SK-N-SH treated with all-trans-retinoic acid at 6 μM for 48 hours (cell line): ENCODE data around the gene FPR1.

Source experiments
- ATAC-seq: fragments of 200-7000 bp; cut with Tn5 transposase; 3 replicates; pipeline ENCODE4 v1.9.1; 2020; ENCODE audit warnings: mild to moderate bottlenecking, moderate library complexity
- ARNTL ChIP-seq: fragments of 450-650 bp; formaldehyde crosslinking; IDR thresholded peaks from 2 replicates; pipeline ENCODE4 v1.5.0; 2020; ENCODE audit warnings: low read depth, mild to moderate bottlenecking, moderate library complexity, borderline replicate concordance
- BACH2 ChIP-seq: fragments of 250-450 bp; sonication (Bioruptor Pico); IDR thresholded peaks from 2 replicates; pipeline ENCODE4 v1.9.0; 2021; ENCODE audit warnings: mild to moderate bottlenecking, borderline replicate concordance
- CSDC2 ChIP-seq: fragments of 250-450 bp; sonication (Bioruptor Pico); IDR thresholded peaks from 2 replicates; pipeline ENCODE4 v1.5.0; 2020; ENCODE audit warnings: mild to moderate bottlenecking, moderate library complexity
- GLIS3 ChIP-seq: fragments of 250-450 bp; sonication (Bioruptor Pico); IDR thresholded peaks from 2 replicates; pipeline ENCODE4 v1.5.0; 2020; ENCODE audit warnings: mild to moderate bottlenecking, moderate library complexity
- ISL1 ChIP-seq: fragments of 250-450 bp; sonication (Bioruptor Pico); IDR thresholded peaks from 2 replicates; pipeline ENCODE4 v2.1.2; 2022; ENCODE audit warnings: mild to moderate bottlenecking, moderate library complexity
- OSR1 ChIP-seq: fragments of 250-450 bp; sonication (Bioruptor Pico); IDR thresholded peaks from 2 replicates; pipeline ENCODE4 v1.8.0; 2022; ENCODE audit warnings: moderate library complexity, mild to moderate bottlenecking, inconsistent platforms
- PATZ1 ChIP-seq: fragments of 250-450 bp; sonication (Bioruptor Pico); IDR thresholded peaks from 2 replicates; pipeline ENCODE4 v1.8.0; 2020; ENCODE audit warnings: mild to moderate bottlenecking, moderate library complexity, borderline replicate concordance
- PPARA ChIP-seq: fragments of 250-450 bp; sonication (Bioruptor Pico); IDR thresholded peaks from 2 replicates; pipeline ENCODE4 v1.5.0; 2020; ENCODE audit warnings: mild to moderate bottlenecking, borderline replicate concordance
- RARB ChIP-seq: fragments of 250-450 bp; sonication (Bioruptor Pico); IDR thresholded peaks from 2 replicates; pipeline ENCODE4 v1.8.0; 2021; ENCODE audit warnings: mild to moderate bottlenecking, moderate library complexity
- SNAI2 ChIP-seq: fragments of 250-450 bp; sonication (Bioruptor Pico); IDR thresholded peaks from 2 replicates; pipeline ENCODE4 v1.5.0; 2020; ENCODE audit warnings: mild to moderate bottlenecking, moderate library complexity
- TCF4 ChIP-seq: fragments of 250-450 bp; sonication (Bioruptor Pico); IDR thresholded peaks from 2 replicates; pipeline ENCODE4 v1.8.0; 2021; ENCODE audit warnings: mild to moderate bottlenecking, moderate library complexity, borderline replicate concordance
- TOX ChIP-seq: fragments of 250-450 bp; sonication (Bioruptor Pico); IDR thresholded peaks from 2 replicates; pipeline ENCODE4 v1.8.0; 2021; ENCODE audit warnings: mild to moderate bottlenecking, moderate library complexity, borderline replicate concordance
- ZC3H10 ChIP-seq: fragments of 250-450 bp; sonication (Bioruptor Pico); IDR thresholded peaks from 2 replicates; pipeline ENCODE4 v1.5.1; 2021; ENCODE audit warnings: mild to moderate bottlenecking, moderate library complexity
- ZFP3 ChIP-seq: fragments of 250-450 bp; sonication (Bioruptor Pico); IDR thresholded peaks from 2 replicates; pipeline ENCODE4 v1.5.0; 2020; ENCODE audit warnings: mild to moderate bottlenecking, moderate library complexity
- ZFP30 ChIP-seq: fragments of 450-650 bp; formaldehyde crosslinking; IDR thresholded peaks from 2 replicates; pipeline ENCODE4 v1.5.0; 2022; ENCODE audit warnings: mild to moderate bottlenecking, moderate library complexity
- ZNF565 ChIP-seq: fragments of 450-650 bp; formaldehyde crosslinking; conservative IDR thresholded peaks from 2 replicates; pipeline ENCODE4 v1.5.0; 2020; ENCODE audit warnings: low read depth, mild to moderate bottlenecking, moderate library complexity
- ZNF70 ChIP-seq: fragments of 450-650 bp; formaldehyde crosslinking; IDR thresholded peaks from 2 replicates; pipeline ENCODE4 v1.5.0; 2020; ENCODE audit warnings: mild to moderate bottlenecking, moderate library complexity
- ZNF8 ChIP-seq: fragments of 450-650 bp; formaldehyde crosslinking; IDR thresholded peaks from 2 replicates; pipeline ENCODE4 v1.5.0; 2020; ENCODE audit warnings: mild to moderate bottlenecking, moderate library complexity
- TF ChIP-seq, protein P1 (sequence below): fragments of 250-450 bp; sonication (Bioruptor Pico); IDR thresholded peaks from 2 replicates; pipeline ENCODE4 v1.5.1; 2021; ENCODE audit warnings: mild to moderate bottlenecking, moderate library complexity
- TF ChIP-seq, protein P2 (sequence below): fragments of 250-450 bp; sonication (Bioruptor Pico); IDR thresholded peaks from 2 replicates; pipeline ENCODE4 v1.5.1; 2020; ENCODE audit warnings: low read depth, mild to moderate bottlenecking, moderate library complexity
- TF ChIP-seq, protein P3 (sequence below): fragments of 250-450 bp; sonication (Bioruptor Pico); IDR thresholded peaks from 2 replicates; pipeline ENCODE4 v1.8.0; 2021; ENCODE audit warnings: low read depth, mild to moderate bottlenecking, moderate library complexity, borderline replicate concordance
- TF ChIP-seq, protein P4 (sequence below): fragments of 250-450 bp; sonication (Bioruptor Pico); IDR thresholded peaks from 2 replicates; pipeline ENCODE4 v1.5.0; 2020; ENCODE audit warnings: mild to moderate bottlenecking, moderate library complexity

Gene FPR1

GRCh38 chr19:51715850-51716249 lies 35.8 kb downstream of the FPR1 start:
- TF ChIP-seq, protein P1, sequence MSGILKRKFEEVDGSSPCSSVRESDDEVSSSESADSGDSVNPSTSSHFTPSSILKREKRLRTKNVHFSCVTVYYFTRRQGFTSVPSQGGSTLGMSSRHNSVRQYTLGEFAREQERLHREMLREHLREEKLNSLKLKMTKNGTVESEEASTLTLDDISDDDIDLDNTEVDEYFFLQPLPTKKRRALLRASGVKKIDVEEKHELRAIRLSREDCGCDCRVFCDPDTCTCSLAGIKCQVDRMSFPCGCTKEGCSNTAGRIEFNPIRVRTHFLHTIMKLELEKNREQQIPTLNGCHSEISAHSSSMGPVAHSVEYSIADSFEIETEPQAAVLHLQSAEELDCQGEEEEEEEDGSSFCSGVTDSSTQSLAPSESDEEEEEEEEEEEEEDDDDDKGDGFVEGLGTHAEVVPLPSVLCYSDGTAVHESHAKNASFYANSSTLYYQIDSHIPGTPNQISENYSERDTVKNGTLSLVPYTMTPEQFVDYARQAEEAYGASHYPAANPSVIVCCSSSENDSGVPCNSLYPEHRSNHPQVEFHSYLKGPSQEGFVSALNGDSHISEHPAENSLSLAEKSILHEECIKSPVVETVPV (CRISPR knock-in tag), result no peak
- TF ChIP-seq OSR1 (CRISPR knock-in tag) (no peak), TOX (CRISPR knock-in tag) (no peak), ZNF8 (CRISPR knock-in tag) (no peak), TCF4 (CRISPR knock-in tag) (no peak), PPARA (CRISPR knock-in tag) (no peak), ISL1 (CRISPR knock-in tag) (no peak), PATZ1 (no peak), ZNF565 (CRISPR knock-in tag) (no peak), SNAI2 (CRISPR knock-in tag) (no peak), ARNTL (CRISPR knock-in tag) (no peak), ZC3H10 (no peak), RARB (no peak), CSDC2 (CRISPR knock-in tag) (no peak), GLIS3 (CRISPR knock-in tag) (no peak), ZFP3 (CRISPR knock-in tag) (no peak), BACH2 (no peak), ZNF70 (CRISPR knock-in tag) (no peak)
- TF ChIP-seq, protein P2, sequence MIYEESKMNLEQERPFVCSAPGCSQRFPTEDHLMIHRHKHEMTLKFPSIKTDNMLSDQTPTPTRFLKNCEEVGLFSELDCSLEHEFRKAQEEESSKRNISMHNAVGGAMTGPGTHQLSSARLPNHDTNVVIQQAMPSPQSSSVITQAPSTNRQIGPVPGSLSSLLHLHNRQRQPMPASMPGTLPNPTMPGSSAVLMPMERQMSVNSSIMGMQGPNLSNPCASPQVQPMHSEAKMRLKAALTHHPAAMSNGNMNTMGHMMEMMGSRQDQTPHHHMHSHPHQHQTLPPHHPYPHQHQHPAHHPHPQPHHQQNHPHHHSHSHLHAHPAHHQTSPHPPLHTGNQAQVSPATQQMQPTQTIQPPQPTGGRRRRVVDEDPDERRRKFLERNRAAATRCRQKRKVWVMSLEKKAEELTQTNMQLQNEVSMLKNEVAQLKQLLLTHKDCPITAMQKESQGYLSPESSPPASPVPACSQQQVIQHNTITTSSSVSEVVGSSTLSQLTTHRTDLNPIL (CRISPR knock-in tag), result no peak
- no peak for ATAC-seq

GRCh38 chr19:51714848-51715247 lies 36.8 kb downstream of the FPR1 start:
- TF ChIP-seq ISL1 (CRISPR knock-in tag) (no peak), ZFP30 (no peak), TCF4 (CRISPR knock-in tag) (no peak), CSDC2 (CRISPR knock-in tag) (no peak), ZNF8 (CRISPR knock-in tag) (no peak)
- TF ChIP-seq, protein P2 (CRISPR knock-in tag), result no peak
- TF ChIP-seq, protein P3, sequence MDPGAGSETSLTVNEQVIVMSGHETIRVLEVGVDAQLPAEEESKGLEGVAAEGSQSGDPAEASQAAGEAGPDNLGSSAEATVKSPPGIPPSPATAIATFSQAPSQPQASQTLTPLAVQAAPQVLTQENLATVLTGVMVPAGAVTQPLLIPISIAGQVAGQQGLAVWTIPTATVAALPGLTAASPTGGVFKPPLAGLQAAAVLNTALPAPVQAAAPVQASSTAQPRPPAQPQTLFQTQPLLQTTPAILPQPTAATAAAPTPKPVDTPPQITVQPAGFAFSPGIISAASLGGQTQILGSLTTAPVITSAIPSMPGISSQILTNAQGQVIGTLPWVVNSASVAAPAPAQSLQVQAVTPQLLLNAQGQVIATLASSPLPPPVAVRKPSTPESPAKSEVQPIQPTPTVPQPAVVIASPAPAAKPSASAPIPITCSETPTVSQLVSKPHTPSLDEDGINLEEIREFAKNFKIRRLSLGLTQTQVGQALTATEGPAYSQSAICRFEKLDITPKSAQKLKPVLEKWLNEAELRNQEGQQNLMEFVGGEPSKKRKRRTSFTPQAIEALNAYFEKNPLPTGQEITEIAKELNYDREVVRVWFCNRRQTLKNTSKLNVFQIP (CRISPR knock-in tag), result no peak
- ATAC-seq, result no peak

- ATAC-seq, result no peak
- TF ChIP-seq ZNF70 (CRISPR knock-in tag) (no peak), GLIS3 (CRISPR knock-in tag) (no peak), RARB (no peak), TOX (CRISPR knock-in tag) (no peak), SNAI2 (CRISPR knock-in tag) (no peak), ZFP3 (CRISPR knock-in tag) (no peak), TCF4 (CRISPR knock-in tag) (no peak), ARNTL (CRISPR knock-in tag) (no peak), ZNF565 (CRISPR knock-in tag) (no peak), ZC3H10 (no peak)
- TF ChIP-seq, protein P2 (CRISPR knock-in tag), result no peak
- TF ChIP-seq, protein P1 (CRISPR knock-in tag), result no peak
- TF ChIP-seq, protein P4, sequence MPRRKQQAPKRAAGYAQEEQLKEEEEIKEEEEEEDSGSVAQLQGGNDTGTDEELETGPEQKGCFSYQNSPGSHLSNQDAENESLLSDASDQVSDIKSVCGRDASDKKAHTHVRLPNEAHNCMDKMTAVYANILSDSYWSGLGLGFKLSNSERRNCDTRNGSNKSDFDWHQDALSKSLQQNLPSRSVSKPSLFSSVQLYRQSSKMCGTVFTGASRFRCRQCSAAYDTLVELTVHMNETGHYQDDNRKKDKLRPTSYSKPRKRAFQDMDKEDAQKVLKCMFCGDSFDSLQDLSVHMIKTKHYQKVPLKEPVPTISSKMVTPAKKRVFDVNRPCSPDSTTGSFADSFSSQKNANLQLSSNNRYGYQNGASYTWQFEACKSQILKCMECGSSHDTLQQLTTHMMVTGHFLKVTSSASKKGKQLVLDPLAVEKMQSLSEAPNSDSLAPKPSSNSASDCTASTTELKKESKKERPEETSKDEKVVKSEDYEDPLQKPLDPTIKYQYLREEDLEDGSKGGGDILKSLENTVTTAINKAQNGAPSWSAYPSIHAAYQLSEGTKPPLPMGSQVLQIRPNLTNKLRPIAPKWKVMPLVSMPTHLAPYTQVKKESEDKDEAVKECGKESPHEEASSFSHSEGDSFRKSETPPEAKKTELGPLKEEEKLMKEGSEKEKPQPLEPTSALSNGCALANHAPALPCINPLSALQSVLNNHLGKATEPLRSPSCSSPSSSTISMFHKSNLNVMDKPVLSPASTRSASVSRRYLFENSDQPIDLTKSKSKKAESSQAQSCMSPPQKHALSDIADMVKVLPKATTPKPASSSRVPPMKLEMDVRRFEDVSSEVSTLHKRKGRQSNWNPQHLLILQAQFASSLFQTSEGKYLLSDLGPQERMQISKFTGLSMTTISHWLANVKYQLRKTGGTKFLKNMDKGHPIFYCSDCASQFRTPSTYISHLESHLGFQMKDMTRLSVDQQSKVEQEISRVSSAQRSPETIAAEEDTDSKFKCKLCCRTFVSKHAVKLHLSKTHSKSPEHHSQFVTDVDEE (CRISPR knock-in tag), result no peak
These were observed 38.1 kb downstream of the FPR1 start for GRCh38 chr19:51713319-51714285.
